Right atrium auricular region (tissue), 2 donors: ENCODE results near the gene GPR55. TPM values are rescaled to one million over a fixed set of nuclear protein-coding genes. Genes with fewer than 3 reads are reported as not detected.
A peak's percentile ranks its signal among the peaks of the same experiment; 100 is the strongest.
"Not testable (repeated sequence)": the region's sequence is repeated elsewhere in the genome, so short reads cannot be mapped to it uniquely, and the experiment has no call there.

Experiments used
- DNase-seq: peaks from one replicate; pipeline ENCODE4 v3.0.0-alpha.2; 2019; ENCODE audit warnings: low spot score
- H3K27ac ChIP-seq, 2 donors: fragments of 200-600 bp; sonication (generic); 1 replicate in 1 of 2; 2 replicates in 1 of 2; pipeline ENCODE4 v1.5.1; 2016 to 2019
- H3K27me3 ChIP-seq, 2 donors: fragments of 200-600 bp; sonication (generic); one replicate each; pipeline versions ENCODE4 v1.5.1 to v1.6.0; 2017 to 2019
- H3K36me3 ChIP-seq: fragments of 200-600 bp; sonication (generic); one replicate; pipeline ENCODE4 v1.5.1; 2016
- H3K4me1 ChIP-seq, 2 donors: fragments of 200-600 bp; sonication (generic); one replicate each; pipeline versions ENCODE4 v1.5.1 to v1.6.0; 2017 to 2019
- H3K4me3 ChIP-seq, 2 donors: fragments of 200-600 bp; sonication (generic); 1 replicate in 1 of 2; 2 replicates in 1 of 2; pipeline ENCODE4 v1.5.1; 2017 to 2019; ENCODE audit warnings: mild to moderate bottlenecking in 1 of 2, moderate library complexity in 1 of 2
- H3K9me3 ChIP-seq, 2 donors: fragments of 200-600 bp; sonication (generic); one replicate each; pipeline ENCODE4 v1.5.1; 2019
- total RNA-seq, 2 donors: library from RNA; depleted of rRNA; stranded (reverse); fragments of >200 nt; gene quantifications; one replicate each; pipeline ENCODE4 v1.1.0, GENCODE V29; 2016
- TF ChIP-seq, protein P1 (sequence below), 2 donors: fragments of 200-600 bp; sonication (generic); IDR thresholded peaks; one replicate each; pipeline ENCODE4 v1.5.1; 2019; ENCODE audit warnings: antibody characterized with exemption in 2 of 2

The GPR55 gene
- total RNA-seq, 2 donors from 2014 or later, result not detected

DNA sequence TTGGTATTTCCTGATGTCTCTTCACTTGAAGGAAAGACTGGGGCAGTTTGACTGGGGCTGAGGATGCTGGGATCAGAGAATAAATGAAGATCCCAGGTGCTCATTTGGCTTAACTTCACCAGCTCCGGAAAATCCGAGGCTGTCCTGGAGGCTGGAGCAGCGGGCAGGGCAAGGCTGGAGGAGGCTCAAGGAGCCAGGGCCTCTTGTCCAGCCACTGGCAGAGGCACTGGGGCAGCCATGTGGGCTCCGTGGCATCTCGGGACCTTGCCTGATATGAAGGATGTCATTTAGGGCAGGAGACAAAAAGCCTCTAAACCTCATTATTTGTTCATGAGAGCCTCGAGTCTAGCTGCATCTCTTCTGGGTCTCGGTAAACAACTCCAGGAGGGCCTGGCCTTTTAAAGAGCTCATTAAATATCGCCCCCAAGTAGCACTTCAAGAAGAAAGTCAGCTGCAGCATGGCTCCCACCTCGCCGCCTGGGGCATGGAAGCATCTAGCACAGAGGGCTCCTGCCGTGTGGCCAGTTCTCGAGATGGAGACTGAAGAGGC lies 13.5 kb upstream of the GPR55 start:
- no peaks in the 10 kb centered on the region for H3K4me1 ChIP-seq
- TF ChIP-seq, protein P1, sequence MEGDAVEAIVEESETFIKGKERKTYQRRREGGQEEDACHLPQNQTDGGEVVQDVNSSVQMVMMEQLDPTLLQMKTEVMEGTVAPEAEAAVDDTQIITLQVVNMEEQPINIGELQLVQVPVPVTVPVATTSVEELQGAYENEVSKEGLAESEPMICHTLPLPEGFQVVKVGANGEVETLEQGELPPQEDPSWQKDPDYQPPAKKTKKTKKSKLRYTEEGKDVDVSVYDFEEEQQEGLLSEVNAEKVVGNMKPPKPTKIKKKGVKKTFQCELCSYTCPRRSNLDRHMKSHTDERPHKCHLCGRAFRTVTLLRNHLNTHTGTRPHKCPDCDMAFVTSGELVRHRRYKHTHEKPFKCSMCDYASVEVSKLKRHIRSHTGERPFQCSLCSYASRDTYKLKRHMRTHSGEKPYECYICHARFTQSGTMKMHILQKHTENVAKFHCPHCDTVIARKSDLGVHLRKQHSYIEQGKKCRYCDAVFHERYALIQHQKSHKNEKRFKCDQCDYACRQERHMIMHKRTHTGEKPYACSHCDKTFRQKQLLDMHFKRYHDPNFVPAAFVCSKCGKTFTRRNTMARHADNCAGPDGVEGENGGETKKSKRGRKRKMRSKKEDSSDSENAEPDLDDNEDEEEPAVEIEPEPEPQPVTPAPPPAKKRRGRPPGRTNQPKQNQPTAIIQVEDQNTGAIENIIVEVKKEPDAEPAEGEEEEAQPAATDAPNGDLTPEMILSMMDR (IDR thresholded peaks at IDR 0.05), result no peak
- no peak for DNase-seq
- no peaks in the 10 kb centered on the region for H3K36me3 ChIP-seq
- no peaks in the 10 kb centered on the region for H3K27me3 ChIP-seq
- no peak overlapping the region for H3K27ac ChIP-seq
- H3K9me3 ChIP-seq, result no peaks in the 10 kb centered on the region
- H3K4me3 ChIP-seq, result no peak overlapping the region

DNA sequence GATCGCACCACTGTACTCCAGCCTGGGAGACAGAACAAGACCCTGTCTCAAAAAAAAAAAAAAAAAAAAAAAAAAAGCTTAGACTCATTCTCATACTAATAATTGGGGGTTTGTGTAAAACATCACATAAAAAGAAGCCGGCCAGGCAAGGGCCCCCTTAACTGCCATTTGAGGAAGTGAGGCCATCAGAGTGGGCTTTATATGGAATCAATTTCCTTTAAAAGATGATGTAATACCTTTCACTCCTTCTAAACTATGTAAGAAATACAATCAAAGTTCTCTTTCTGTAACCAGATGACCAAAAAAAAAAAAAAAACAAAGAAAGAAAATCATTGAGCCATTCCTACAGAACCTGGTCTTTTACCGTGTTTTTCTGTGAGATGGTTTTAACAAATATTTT lies 13.1 kb upstream of the GPR55 start:
- TF ChIP-seq, protein P1 (IDR thresholded peaks at IDR 0.05), result no peak
- Histone ChIP-seq H3K27ac (no peak overlapping the region), H3K36me3 (no peaks in the 10 kb centered on the region), H3K4me3 (no peak overlapping the region), H3K4me1 (peaks cover 0 to 3% of the 10 kb centered on the region in 2 donors), H3K9me3 (no peaks in the 10 kb centered on the region), H3K27me3 (no peaks in the 10 kb centered on the region)
- no peak for DNase-seq

DNA sequence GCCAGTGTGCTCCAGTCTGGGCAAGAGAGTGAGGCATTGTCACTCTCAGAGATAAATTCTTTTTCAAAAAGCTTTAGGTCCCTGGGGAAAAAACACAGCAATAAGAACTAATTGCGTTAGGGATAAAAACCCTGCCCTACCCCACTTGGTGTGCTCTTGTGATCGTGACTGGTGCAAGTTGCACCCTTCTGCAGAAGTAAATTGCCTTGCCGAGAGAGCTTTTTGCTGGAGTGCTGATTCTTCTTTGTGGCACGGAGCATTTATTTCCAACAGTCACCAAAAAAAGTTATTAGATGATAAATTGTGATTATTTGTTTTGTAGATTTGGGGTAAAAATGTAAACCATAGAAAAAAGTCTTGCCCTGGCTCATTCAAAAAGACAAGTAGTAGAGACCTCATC lies 12.3 kb upstream of the GPR55 start:
- Histone ChIP-seq H3K36me3 (no peaks in the 10 kb centered on the region), H3K9me3 (no peaks in the 10 kb centered on the region), H3K27me3 (no peaks in the 10 kb centered on the region), H3K27ac (no peak overlapping the region), H3K4me1 (peaks cover 0 to 11% of the 10 kb centered on the region in 2 donors), H3K4me3 (no peak overlapping the region)
- DNase-seq, result no peak
- TF ChIP-seq, protein P1 (IDR thresholded peaks at IDR 0.05), result no peak

DNA sequence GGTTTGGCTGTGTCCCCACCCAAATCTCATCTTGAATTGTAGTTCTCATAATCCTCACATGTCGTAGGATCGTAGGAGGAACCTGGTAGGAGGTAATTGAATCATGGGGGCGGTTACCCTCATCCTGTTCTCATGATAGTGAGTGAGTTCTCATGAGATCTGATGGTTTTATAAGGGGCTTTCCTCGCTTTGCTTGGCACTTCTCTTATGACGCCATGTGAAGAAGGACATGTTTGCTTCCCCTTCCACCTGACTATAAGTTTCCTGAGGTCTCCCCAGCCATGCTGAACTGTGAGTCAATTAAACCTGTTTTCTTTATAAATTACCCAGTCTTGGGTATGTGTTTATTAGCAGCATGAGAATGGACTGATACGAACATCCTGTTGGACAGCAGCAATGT lies 11.2 kb upstream of the GPR55 start:
- not testable (repeated sequence) for H3K27me3 ChIP-seq, H3K9me3 ChIP-seq, H3K36me3 ChIP-seq, H3K27ac ChIP-seq, DNase-seq, H3K4me3 ChIP-seq
- H3K4me1 ChIP-seq, result peaks cover 0 to 16% of the 10 kb centered on the region in 2 donors

DNA sequence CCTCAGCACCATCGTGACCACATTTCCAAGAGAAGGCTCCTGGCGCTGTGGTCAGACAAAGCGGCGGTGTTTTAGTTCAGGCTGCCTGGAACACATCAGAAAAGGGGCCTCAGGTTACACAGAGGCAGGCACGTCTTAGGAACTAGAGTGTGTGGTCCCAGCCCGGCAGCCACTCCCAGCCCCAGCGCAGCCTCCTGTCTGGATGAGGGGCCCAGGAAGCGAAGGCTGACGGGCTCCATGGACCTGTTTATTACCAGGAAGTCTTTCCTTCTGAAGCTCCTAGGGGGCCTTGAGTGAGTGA lies 10.0 kb upstream of the GPR55 start:
- no peak for DNase-seq
- no peaks in the 10 kb centered on the region for H3K36me3 ChIP-seq
- H3K27me3 ChIP-seq, result no peaks in the 10 kb centered on the region
- no peak overlapping the region for H3K27ac ChIP-seq
- no peaks in the 10 kb centered on the region for H3K9me3 ChIP-seq
- peaks cover 0 to 16% of the 10 kb centered on the region in 2 donors for H3K4me1 ChIP-seq
- no peak overlapping the region for H3K4me3 ChIP-seq
- TF ChIP-seq, protein P1 (IDR thresholded peaks at IDR 0.05), result no peak

DNA sequence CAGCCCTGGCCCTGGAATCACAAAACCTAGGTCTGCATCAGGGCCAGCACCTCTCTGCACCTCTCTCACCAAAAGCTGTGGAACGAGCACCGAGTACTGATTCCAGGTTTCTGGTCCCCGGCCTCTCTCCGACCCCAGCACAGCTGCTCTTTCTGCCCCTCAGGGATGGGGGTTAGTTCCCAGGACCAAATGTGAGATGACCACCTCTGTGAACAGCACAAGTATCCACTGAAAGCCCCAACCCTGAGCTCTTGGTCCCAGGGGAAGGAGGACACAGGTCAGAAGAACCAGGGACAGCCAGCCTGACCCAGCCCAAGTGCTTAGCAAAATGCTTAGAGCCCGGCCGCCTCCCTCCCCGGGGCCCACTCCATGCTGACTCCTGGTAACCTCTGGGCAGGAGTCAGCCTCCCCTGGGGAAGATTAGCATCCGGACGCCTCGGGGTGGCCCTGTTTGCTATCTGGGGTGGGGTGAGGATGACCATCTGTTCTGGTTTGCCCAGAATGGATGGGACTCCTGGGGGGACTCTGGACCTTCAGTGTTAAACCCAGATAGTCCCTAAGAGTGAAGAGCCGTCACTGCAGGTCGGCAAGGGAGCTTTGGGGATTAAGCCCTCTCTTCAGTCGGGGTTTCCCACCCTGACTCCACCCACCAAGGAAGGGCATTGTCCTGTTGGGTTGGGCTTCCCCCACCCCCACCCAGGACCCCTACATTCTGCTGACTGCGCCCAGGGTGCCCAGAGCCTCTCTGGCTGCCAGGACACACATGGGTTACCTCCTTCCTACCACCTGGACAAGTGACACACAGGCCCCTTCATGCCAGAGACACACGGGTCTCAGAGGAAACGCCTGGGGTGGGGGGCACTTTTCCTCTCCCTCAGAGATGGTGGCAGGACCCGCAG lies 9.4 kb upstream of the GPR55 start:
- no peaks in the 10 kb centered on the region for H3K9me3 ChIP-seq
- H3K27me3 ChIP-seq, result no peaks in the 10 kb centered on the region
- no peaks in the 10 kb centered on the region for H3K36me3 ChIP-seq
- no peak overlapping the region for H3K27ac ChIP-seq
- peaks cover 0 to 16% of the 10 kb centered on the region in 2 donors for H3K4me1 ChIP-seq
- TF ChIP-seq, protein P1 (IDR thresholded peaks at IDR 0.05), result no peak
- H3K4me3 ChIP-seq, result no peak overlapping the region
- peak; percentile 46 for DNase-seq
